Upper lobe of right lung (tissue), 1 donor: ENCODE results near the gene ME3. TPM values are rescaled to one million over a fixed set of nuclear protein-coding genes. Genes with fewer than 3 reads are reported as not detected.

Source experiments
- ATAC-seq: fragments of 200-7000 bp; cut with Tn5 transposase; one replicate; pipeline ENCODE4 v1.9.1; 2020; ENCODE audit warnings: mild to moderate bottlenecking, moderate library complexity
- DNase-seq: peaks from one replicate; pipeline ENCODE4 v3.0.0-alpha.2; 2020
- H3K27ac ChIP-seq: fragments of 200-600 bp; one replicate; pipeline ENCODE4 v1.8.0; 2022
- H3K27me3 ChIP-seq: fragments of 200-600 bp; one replicate; pipeline ENCODE4 v1.8.0; 2022; ENCODE audit warnings: mild to moderate bottlenecking
- H3K36me3 ChIP-seq: fragments of 200-600 bp; one replicate; pipeline ENCODE4 v1.8.0; 2022
- H3K4me1 ChIP-seq: fragments of 200-600 bp; one replicate; pipeline ENCODE4 v1.8.0; 2022
- H3K4me3 ChIP-seq: fragments of 200-600 bp; one replicate; pipeline ENCODE4 v1.8.0; 2022; ENCODE audit warnings: mild to moderate bottlenecking
- H3K9me3 ChIP-seq: fragments of 200-600 bp; one replicate; pipeline ENCODE4 v1.8.0; 2022
- CTCF ChIP-seq: fragments of 200-600 bp; IDR thresholded peaks from one replicate; pipeline ENCODE4 v1.8.0; 2022; ENCODE audit warnings: antibody characterized with exemption
- intact Hi-C: fragments of 100-400 bp; cut with DNase I; formaldehyde crosslinking; loops from one replicate; pipeline ENCODE4 v1.11.0; 2022
- total RNA-seq: library from RNA; stranded (reverse); fragmentation: NEBNext Ultra II Directional; extraction: Animal tissue kit (Norgen Biotek cat#: 25700); gene quantifications from one replicate; pipeline ENCODE4 v1.2.1, GENCODE V29; 2021
- donor health status: DM: no; HTN: yes; CAD: no; lungs with severe emphysema.

The ME3 gene
- total RNA-seq, 1 donor from 2014 or later, result 24.7 TPM

DNA sequence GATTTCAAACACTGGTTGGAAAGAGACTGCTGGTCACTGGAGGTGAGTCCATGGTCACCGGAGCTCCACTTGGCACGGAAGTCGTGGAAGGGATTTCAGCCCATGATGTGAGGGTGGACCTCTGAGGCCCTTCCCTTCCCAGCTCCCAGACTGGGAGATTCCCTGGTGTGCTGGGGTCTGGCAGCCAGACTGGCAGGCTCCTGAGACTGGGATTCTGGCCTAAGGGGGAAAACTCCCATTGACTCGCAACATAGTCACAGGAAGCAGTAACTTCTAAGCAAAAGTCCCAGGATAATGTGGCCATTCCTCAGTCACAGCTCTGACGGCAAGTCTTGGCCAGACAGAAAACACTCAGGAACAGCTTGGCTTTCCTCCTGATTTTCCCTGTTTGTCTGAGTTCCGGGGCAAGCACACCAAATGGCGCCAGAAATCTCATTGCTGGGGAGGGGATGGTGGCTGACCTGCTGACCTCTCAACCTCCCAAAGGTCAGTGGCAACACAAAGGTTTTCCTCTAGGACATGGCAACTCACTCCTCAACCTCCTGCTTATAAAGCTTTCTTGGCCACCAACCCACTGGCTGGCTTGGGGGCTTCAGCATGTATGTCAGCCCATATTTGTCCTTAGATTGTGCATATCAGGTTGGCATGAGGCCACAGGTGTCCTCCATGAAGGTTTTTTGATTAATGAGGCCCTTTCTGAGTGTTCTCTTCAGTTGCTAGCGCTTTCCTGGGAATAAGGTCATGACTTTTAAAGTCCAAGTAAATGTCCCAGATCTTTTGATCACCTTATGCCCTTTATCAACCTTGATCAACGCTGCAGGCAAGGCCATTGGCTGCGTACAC is 198.2 kb downstream of the ME3 start:
- no peak for DNase-seq
- intact Hi-C loops, result no loop called here
- Histone ChIP-seq H3K4me1 (no peaks in the 10 kb centered on the region), H3K36me3 (no peaks in the 10 kb centered on the region), H3K27ac (peak overlapping the region; percentile 49), H3K27me3 (no peaks in the 10 kb centered on the region), H3K9me3 (no peaks in the 10 kb centered on the region), H3K4me3 (no peak overlapping the region)
- ATAC-seq, result peak; percentile 19
- no peak for TF ChIP-seq CTCF

GRCh38 chr11:86469491-86470388 is 202.7 kb downstream of the ME3 start:
- intact Hi-C loops, result no loop called here
- Histone ChIP-seq H3K36me3 (no peaks in the 10 kb centered on the region), H3K4me3 (no peak overlapping the region), H3K4me1 (no peaks in the 10 kb centered on the region), H3K9me3 (no peaks in the 10 kb centered on the region), H3K27ac (no peak overlapping the region), H3K27me3 (no peaks in the 10 kb centered on the region)
- ATAC-seq (no peak), DNase-seq (no peak)
- TF ChIP-seq CTCF, result no peak

DNA sequence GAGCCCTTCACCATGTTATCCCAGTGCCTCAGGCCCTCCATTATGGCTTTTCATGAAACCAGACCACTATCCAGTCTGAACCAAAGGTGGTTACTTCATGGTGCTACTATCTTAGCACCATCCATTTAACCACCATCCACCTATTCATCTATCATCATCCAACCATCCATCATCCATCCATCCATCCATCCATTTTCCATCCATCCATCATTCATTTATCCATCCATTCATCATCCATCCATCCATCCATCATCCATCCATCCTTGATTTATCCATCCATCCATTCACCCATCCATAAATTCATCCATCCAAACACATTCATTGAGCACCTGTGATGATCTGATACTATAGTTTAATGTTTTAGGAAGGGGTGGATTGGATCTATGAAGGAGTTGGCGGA is 204.2 kb downstream of the ME3 start:
- Histone ChIP-seq H3K9me3 (no peaks in the 10 kb centered on the region), H3K4me3 (no peak overlapping the region), H3K4me1 (no peaks in the 10 kb centered on the region), H3K27me3 (no peaks in the 10 kb centered on the region), H3K27ac (no peak overlapping the region), H3K36me3 (no peaks in the 10 kb centered on the region)
- intact Hi-C loops, result no loop called here
- TF ChIP-seq CTCF, result no peak
- ATAC-seq, result no peak
- DNase-seq, result no peak

GRCh38 chr11:86464509-86465221 is 207.8 kb downstream of the ME3 start:
- DNase-seq (no peak), ATAC-seq (no peak)
- Histone ChIP-seq H3K9me3 (no peaks in the 10 kb centered on the region), H3K4me3 (no peak overlapping the region), H3K27me3 (no peaks in the 10 kb centered on the region), H3K36me3 (no peaks in the 10 kb centered on the region), H3K4me1 (peaks cover 8% of the 10 kb centered on the region), H3K27ac (no peak overlapping the region)
- intact Hi-C loops, result no loop called here
- TF ChIP-seq CTCF, result no peak

- Histone ChIP-seq H3K36me3 (no peaks in the 10 kb centered on the region), H3K27me3 (no peaks in the 10 kb centered on the region), H3K27ac (no peak overlapping the region), H3K4me1 (peaks cover 13% of the 10 kb centered on the region), H3K9me3 (no peaks in the 10 kb centered on the region), H3K4me3 (no peak overlapping the region)
- ATAC-seq (no peak), DNase-seq (no peak)
- no peak for TF ChIP-seq CTCF
- intact Hi-C loops, result no loop called here
Measured at GRCh38 chr11:86463955-86464354, 208.5 kb downstream of the ME3 start.
